Prostate gland (tissue), 2 donors: ENCODE results near the gene STXBP4. TPM values are rescaled to one million over a fixed set of nuclear protein-coding genes. Genes with fewer than 3 reads are reported as not detected.
A peak's percentile ranks its signal among the peaks of the same experiment; 100 is the strongest.

ENCODE experiments used
- DNase-seq: peaks from one replicate; pipeline ENCODE4 v3.0.0-alpha.2; 2019; ENCODE audit warnings: low spot score
- H3K27ac ChIP-seq, 2 donors: fragments of 200-600 bp; sonication (generic); 2 replicates each; pipeline ENCODE4 v1.5.1; 2017 to 2019
- H3K27me3 ChIP-seq: fragments of 200-600 bp; sonication (generic); replicated peaks from 2 replicates; pipeline ENCODE4 v1.5.1; 2019; ENCODE audit not compliant: insufficient read depth
- H3K36me3 ChIP-seq, 2 donors: fragments of 200-600 bp; sonication (generic); 1 replicate in 1 of 2; 2 replicates in 1 of 2; pipeline versions ENCODE4 v1.5.1 to v1.8.1; 2017 to 2019
- H3K4me1 ChIP-seq: fragments of 200-600 bp; sonication (generic); replicated peaks from 2 replicates; pipeline ENCODE4 v1.5.1; 2019
- H3K4me3 ChIP-seq, 2 donors: fragments of 200-600 bp; sonication (generic); 2 replicates each; pipeline ENCODE4 v1.5.1; 2017 to 2019
- H3K9me3 ChIP-seq: fragments of 200-600 bp; sonication (generic); 2 replicates; pipeline ENCODE4 v1.5.1; 2017
- POLR2A ChIP-seq: fragments of 450-650 bp; IDR thresholded peaks from one replicate; pipeline ENCODE4 v1.6.1; 2016; ENCODE audit warnings: antibody characterized with exemption, mild to moderate bottlenecking
- POLR2AphosphoS5 ChIP-seq: sonication (generic); formaldehyde crosslinking; IDR thresholded peaks from one replicate; pipeline ENCODE4 v1.6.1; 2017; ENCODE audit warnings: antibody characterized with exemption
- WGBS: methylation state at CpG from one replicate; pipeline ENCODE4 v1.1.5; 2018; 5-methylcytosine and 5-hydroxymethylcytosine counted together
- intact Hi-C: fragments of 100-400 bp; cut with DNase I; formaldehyde crosslinking; loops from one replicate; pipeline ENCODE4 v1.14.2; 2022
- total RNA-seq, 2 donors: library from RNA; depleted of rRNA; stranded (reverse); fragments of >200 nt; gene quantifications; one replicate each; pipeline ENCODE4 v1.1.0, GENCODE V29; 2016
- TF ChIP-seq, protein P1 (sequence below), 4 experiments: fragments of 200-600 bp in 2 of 4; fragments of 450-650 bp in 2 of 4; sonication (generic) in 2 of 4; IDR thresholded peaks; 1 replicate in 3 of 4; 2 replicates in 1 of 4; pipeline ENCODE4 v1.5.1; 2016 to 2019; ENCODE audit warnings: antibody characterized with exemption in 4 of 4, mild to moderate bottlenecking in 2 of 4, moderate library complexity in 2 of 4

STXBP4 gene
- total RNA-seq, 2 donors from 2014 or later: 7.2 to 29.0 TPM

DNA sequence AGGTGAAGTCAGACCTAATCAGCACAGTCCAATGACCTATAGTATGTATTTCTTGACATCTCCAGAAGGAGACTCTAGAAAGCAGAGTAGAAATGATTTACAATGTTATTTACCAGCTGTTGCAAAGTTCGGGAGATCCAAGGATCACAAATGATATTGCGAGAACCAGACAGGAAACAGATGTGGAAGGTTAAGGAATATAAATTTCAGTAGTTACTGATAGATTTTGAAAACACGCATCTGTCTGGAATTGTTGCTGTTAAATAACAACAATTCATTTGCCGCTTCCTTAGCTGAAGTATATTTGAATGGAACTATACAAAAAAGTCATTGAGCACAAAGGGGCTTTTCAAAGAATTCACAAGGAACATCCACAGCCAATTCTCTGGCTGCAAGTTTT is 72.0 kb downstream of the STXBP4 start:
- no peak for DNase-seq
- intact Hi-C loops: no loop called here
- 65% methylated on average over 4 of the region's 4 CpGs for WGBS
- Histone ChIP-seq H3K36me3 (no peaks in the 10 kb centered on the region), H3K4me3 (no peak overlapping the region), H3K27ac (no peak overlapping the region), H3K9me3 (no peaks in the 10 kb centered on the region), H3K27me3 (no peaks in the 10 kb centered on the region), H3K4me1 (no peaks in the 10 kb centered on the region)
- TF ChIP-seq POLR2A: no peak
- no peak for TF ChIP-seq POLR2AphosphoS5
- TF ChIP-seq, protein P1, sequence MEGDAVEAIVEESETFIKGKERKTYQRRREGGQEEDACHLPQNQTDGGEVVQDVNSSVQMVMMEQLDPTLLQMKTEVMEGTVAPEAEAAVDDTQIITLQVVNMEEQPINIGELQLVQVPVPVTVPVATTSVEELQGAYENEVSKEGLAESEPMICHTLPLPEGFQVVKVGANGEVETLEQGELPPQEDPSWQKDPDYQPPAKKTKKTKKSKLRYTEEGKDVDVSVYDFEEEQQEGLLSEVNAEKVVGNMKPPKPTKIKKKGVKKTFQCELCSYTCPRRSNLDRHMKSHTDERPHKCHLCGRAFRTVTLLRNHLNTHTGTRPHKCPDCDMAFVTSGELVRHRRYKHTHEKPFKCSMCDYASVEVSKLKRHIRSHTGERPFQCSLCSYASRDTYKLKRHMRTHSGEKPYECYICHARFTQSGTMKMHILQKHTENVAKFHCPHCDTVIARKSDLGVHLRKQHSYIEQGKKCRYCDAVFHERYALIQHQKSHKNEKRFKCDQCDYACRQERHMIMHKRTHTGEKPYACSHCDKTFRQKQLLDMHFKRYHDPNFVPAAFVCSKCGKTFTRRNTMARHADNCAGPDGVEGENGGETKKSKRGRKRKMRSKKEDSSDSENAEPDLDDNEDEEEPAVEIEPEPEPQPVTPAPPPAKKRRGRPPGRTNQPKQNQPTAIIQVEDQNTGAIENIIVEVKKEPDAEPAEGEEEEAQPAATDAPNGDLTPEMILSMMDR (IDR thresholded peaks at IDR 0.05): no peak

- Histone ChIP-seq H3K36me3 (no peaks in the 10 kb centered on the region), H3K4me1 (no peaks in the 10 kb centered on the region), H3K4me3 (no peak overlapping the region), H3K9me3 (no peaks in the 10 kb centered on the region), H3K27ac (no peak overlapping the region), H3K27me3 (no peaks in the 10 kb centered on the region)
- intact Hi-C loops: loop anchor here (10.0 kb wide), 1 partner anchor 291 kb away; no protein-coding TSS in a partner anchor
- 96% methylated on average over 1 of the region's 1 CpG for WGBS
- TF ChIP-seq, protein P1 (IDR thresholded peaks at IDR 0.05): peak in 1 of 4 experiments; percentile 41
- TF ChIP-seq POLR2AphosphoS5: no peak
- no peak for DNase-seq
These were observed 85.3 kb downstream of the STXBP4 start for GRCh38 chr17:55053855-55054254.

DNA sequence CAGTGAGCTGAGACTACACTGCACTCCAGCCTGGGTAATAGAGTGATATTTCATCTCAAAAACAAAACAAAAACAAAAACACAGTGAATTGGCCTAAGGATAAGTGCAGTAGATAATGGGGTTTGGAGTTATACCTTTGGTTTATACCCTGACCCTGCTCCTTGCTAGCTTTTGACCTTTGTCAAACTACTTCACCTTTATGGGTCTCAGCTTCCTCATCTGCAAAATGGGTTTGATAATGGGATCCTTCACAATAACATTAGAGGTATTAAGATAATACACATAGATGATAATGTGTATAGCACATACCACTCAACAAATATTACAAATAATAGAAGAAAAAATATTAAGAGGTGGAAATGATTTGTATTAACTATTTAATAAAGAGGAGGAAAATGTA is 85.9 kb downstream of the STXBP4 start:
- Histone ChIP-seq H3K4me3 (no peak overlapping the region), H3K4me1 (no peaks in the 10 kb centered on the region), H3K36me3 (no peaks in the 10 kb centered on the region), H3K27me3 (no peaks in the 10 kb centered on the region), H3K9me3 (no peaks in the 10 kb centered on the region), H3K27ac (no peak overlapping the region)
- no peak for DNase-seq
- intact Hi-C loops: loop anchor here (10.0 kb wide), 1 partner anchor 290 kb away; no protein-coding TSS in a partner anchor
- TF ChIP-seq POLR2AphosphoS5: no peak

GRCh38 chr17:55056526-55056925 is 88.0 kb downstream of the STXBP4 start:
- intact Hi-C loops: loop anchor here (10.0 kb wide), 1 partner anchor 288 kb away; no protein-coding TSS in a partner anchor
- TF ChIP-seq, protein P1 (IDR thresholded peaks at IDR 0.05): no peak
- peak; percentile 58 for TF ChIP-seq POLR2AphosphoS5

DNA sequence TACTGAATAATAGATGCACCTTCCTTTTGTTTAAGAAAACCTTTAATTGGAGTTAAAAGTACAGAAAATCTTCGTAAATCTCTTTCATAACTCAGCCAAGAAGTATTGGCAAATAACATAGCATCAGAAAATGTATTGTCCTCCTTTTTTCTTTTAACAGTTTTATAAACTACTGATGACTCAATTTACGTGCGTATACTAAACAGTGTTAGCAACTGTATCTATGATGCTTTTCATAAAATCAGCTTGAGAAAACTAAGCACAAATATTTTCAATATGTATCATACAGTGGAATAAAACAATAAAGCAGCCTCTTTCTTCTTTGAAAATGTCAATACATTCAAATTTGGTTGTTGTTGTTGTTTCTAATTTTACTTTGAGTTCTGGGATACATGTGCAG is 88.6 kb downstream of the STXBP4 start:
- no peak overlapping the region for H3K4me3 ChIP-seq
- H3K27ac ChIP-seq: no peak overlapping the region
- intact Hi-C loops: loop anchor here (10.0 kb wide), 1 partner anchor 288 kb away; no protein-coding TSS in a partner anchor
- H3K36me3 ChIP-seq: no peaks in the 10 kb centered on the region
- no peaks in the 10 kb centered on the region for H3K4me1 ChIP-seq
- no peaks in the 10 kb centered on the region for H3K9me3 ChIP-seq
- TF ChIP-seq POLR2A (no peak), POLR2AphosphoS5 (no peak)
- TF ChIP-seq, protein P1 (IDR thresholded peaks at IDR 0.05): no peak
- no peak for DNase-seq
- WGBS: 49% methylated on average over 3 of the region's 3 CpGs
- no peaks in the 10 kb centered on the region for H3K27me3 ChIP-seq

More at GRCh38 chr17:55056526-55056925, 88.0 kb downstream of the STXBP4 start:
- no peak overlapping the region for H3K27ac ChIP-seq
- no peaks in the 10 kb centered on the region for H3K27me3 ChIP-seq
- 32% methylated on average over 4 of the region's 4 CpGs for WGBS
- DNase-seq: peak; percentile 53
- H3K9me3 ChIP-seq: no peaks in the 10 kb centered on the region
- no peaks in the 10 kb centered on the region for H3K4me1 ChIP-seq
- H3K36me3 ChIP-seq: no peaks in the 10 kb centered on the region
- no peak overlapping the region for H3K4me3 ChIP-seq
